Fibroblast of lung (primary cell): ENCODE measurements around the gene FLNC. TPM values are rescaled to one million over a fixed set of nuclear protein-coding genes. Genes with fewer than 3 reads are reported as not detected.

ENCODE experiments used
- DNase-seq, 2 donors: peaks; one replicate each; pipeline versions ENCODE4 v3.0.0 to v3.0.0-alpha.2; 2010; ENCODE audit warnings: low read depth in 2 of 2
- H2AFZ ChIP-seq: 2 replicates; pipeline ENCODE4 v1.5.1; 2012; ENCODE audit warnings: low read length, control low read depth, inconsistent platforms
- H3K27ac ChIP-seq: 2 replicates; pipeline ENCODE4 v1.5.1; 2011; ENCODE audit warnings: low read length, control low read depth; ENCODE audit not compliant: insufficient read depth
- H3K27me3 ChIP-seq: 2 replicates; pipeline ENCODE4 v1.5.1; 2011; ENCODE audit warnings: mild to moderate bottlenecking, low read length; ENCODE audit not compliant: control insufficient read depth, insufficient read depth
- H3K36me3 ChIP-seq: 2 replicates; pipeline ENCODE4 v1.5.1; 2011; ENCODE audit warnings: low read length; ENCODE audit not compliant: control insufficient read depth, insufficient read depth
- H3K4me1 ChIP-seq: 2 replicates; pipeline ENCODE4 v1.5.1; 2011; ENCODE audit warnings: low read length; ENCODE audit not compliant: control insufficient read depth, insufficient read depth; ENCODE audit errors: extremely low read depth
- H3K4me2 ChIP-seq: 2 replicates; pipeline ENCODE4 v1.5.1; 2011; ENCODE audit warnings: low read length, control low read depth; ENCODE audit not compliant: insufficient read depth; ENCODE audit errors: extremely low read depth
- H3K4me3 ChIP-seq, 4 experiments: fragments of 200-600 bp in 1 of 4; sonication (generic) in 1 of 4; replicated peaks in 1 of 4; 2 replicates each; pipeline ENCODE4 v1.5.1; 2011 to 2016; ENCODE audit warnings: low read length in 4 of 4, low read depth in 3 of 4, mild to moderate bottlenecking in 3 of 4, control low read depth in 2 of 4, inconsistent platforms in 1 of 4, mixed read lengths in 1 of 4; ENCODE audit not compliant: insufficient read depth in 1 of 4; ENCODE audit errors: control extremely low read depth in 1 of 4
- H3K79me2 ChIP-seq: 2 replicates; pipeline ENCODE4 v1.5.1; 2012; ENCODE audit warnings: mild to moderate bottlenecking, low read length, inconsistent platforms; ENCODE audit not compliant: control insufficient read depth, insufficient read depth
- H3K9ac ChIP-seq: 2 replicates; pipeline ENCODE4 v1.5.1; 2011; ENCODE audit warnings: mild to moderate bottlenecking, low read length, control low read depth; ENCODE audit not compliant: insufficient read depth
- H3K9me3 ChIP-seq: 2 replicates; pipeline ENCODE4 v1.5.1; 2012; ENCODE audit warnings: low read depth, low read length; ENCODE audit not compliant: control insufficient read depth, insufficient read depth
- H4K20me1 ChIP-seq: 2 replicates; pipeline ENCODE4 v1.5.1; 2011; ENCODE audit warnings: low read length; ENCODE audit not compliant: control insufficient read depth, insufficient read depth; ENCODE audit errors: extremely low read depth
- EZH2 ChIP-seq: IDR thresholded peaks from 2 replicates; pipeline ENCODE4 v1.5.1; 2012; ENCODE audit warnings: low read length, control low read depth, mild to moderate bottlenecking; ENCODE audit errors: missing control alignments
- polyA plus RNA-seq, 2 donors: library from polyadenylated mRNA; depleted of rRNA in 1 of 2; stranded (reverse) in 1 of 2; unstranded in 1 of 2; fragments of >200 nt; gene quantifications; 2 replicates each; pipeline ENCODE4 v1.2.1, GENCODE V29; 2011 to 2012; ENCODE audit warnings: missing spikeins in 1 of 2
- total RNA-seq: library from RNA; depleted of rRNA; stranded (reverse); fragments of >200 nt; gene quantifications from 2 replicates; pipeline ENCODE4 v1.2.1, GENCODE V29; 2014
- TF ChIP-seq, protein P1 (sequence below), 2 donors: IDR thresholded peaks in 1 of 2; conservative IDR thresholded peaks in 1 of 2; 1 replicate in 1 of 2; 2 replicates in 1 of 2; pipeline ENCODE4 v1.5.1; 2011 to 2012; ENCODE audit warnings: low read length in 2 of 2, control low read depth in 1 of 2, inconsistent platforms in 1 of 2, low read depth in 1 of 2, mild to moderate bottlenecking in 1 of 2

Gene FLNC
- total and polyA plus RNA-seq, 2 donors (not counting 1 experiment from before 2014, with no cell fraction given), result 29.3 to 191 TPM

DNA sequence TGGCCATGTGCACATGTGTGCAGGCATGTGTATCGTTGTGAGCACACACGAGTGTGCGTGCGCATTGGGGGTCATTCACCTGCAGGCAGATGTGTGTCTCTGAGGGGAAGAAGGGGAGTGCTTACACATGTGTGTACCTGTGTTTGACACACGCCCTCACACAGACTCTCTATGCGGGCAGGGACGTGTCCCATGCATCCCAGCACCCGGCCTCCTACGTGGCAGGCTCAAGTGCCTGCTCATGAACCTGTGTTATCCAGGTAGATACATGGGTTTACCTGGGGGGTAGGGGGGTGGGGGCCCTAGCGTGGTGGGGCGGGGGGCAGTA lies 61.7 kb downstream of the FLNC start:
- Histone ChIP-seq H3K27ac (no peak overlapping the region), H3K4me3 (no peak overlapping the region), H3K9ac (no peak overlapping the region), H3K4me1 (no peaks in the 10 kb centered on the region), H3K4me2 (no peak overlapping the region), H4K20me1 (no peaks in the 10 kb centered on the region), H3K27me3 (no peaks in the 10 kb centered on the region), H3K36me3 (no peaks in the 10 kb centered on the region), H2AFZ (no peak overlapping the region), H3K79me2 (no peaks in the 10 kb centered on the region), H3K9me3 (no peaks in the 10 kb centered on the region)
- TF ChIP-seq, protein P1, sequence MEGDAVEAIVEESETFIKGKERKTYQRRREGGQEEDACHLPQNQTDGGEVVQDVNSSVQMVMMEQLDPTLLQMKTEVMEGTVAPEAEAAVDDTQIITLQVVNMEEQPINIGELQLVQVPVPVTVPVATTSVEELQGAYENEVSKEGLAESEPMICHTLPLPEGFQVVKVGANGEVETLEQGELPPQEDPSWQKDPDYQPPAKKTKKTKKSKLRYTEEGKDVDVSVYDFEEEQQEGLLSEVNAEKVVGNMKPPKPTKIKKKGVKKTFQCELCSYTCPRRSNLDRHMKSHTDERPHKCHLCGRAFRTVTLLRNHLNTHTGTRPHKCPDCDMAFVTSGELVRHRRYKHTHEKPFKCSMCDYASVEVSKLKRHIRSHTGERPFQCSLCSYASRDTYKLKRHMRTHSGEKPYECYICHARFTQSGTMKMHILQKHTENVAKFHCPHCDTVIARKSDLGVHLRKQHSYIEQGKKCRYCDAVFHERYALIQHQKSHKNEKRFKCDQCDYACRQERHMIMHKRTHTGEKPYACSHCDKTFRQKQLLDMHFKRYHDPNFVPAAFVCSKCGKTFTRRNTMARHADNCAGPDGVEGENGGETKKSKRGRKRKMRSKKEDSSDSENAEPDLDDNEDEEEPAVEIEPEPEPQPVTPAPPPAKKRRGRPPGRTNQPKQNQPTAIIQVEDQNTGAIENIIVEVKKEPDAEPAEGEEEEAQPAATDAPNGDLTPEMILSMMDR (conservative IDR thresholded peaks at IDR 0.05 in 1 of 2, IDR thresholded peaks at IDR 0.05 in 1 of 2; ENCODE audit: low read depth in 1 of 2, low read length in 2 of 2), result no peak
- TF ChIP-seq EZH2, result no peak
- no peak for DNase-seq

DNA sequence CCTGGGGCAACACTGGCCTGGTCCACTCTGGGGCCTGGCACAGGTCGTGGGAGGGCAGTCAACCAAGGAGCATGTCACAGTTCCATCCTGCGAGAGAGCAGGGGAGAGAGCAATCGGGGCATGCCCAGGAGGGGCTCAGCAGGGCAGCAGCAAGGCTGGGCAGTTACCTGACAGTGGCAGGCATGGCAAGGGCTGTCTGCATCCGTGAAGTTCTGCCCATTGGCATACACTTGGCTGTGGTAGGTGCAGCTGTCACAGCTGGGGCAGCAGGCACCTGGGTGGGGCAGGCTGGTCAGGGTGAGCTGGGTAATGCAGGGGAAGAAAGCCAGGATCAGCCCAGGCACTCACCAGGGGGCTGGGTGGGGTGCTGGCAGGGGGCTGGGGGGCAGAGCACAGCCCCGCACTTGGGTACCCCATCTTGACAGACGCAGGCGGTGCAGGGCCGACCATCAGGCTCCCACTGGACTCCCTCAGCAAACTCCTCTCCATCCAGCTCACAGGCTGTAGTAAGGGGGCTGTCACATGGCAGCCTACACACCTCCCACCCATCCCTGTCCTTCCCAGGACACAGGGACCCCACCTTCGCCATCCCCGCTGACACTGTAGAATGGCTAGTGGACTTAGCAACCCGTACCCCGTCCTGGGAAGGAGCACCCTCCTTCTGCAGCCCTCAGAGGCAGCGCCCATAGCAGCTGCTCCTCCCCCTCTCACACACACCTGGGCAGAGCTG lies 62.5 kb downstream of the FLNC start:
- TF ChIP-seq EZH2, result no peak
- TF ChIP-seq, protein P1 (conservative IDR thresholded peaks at IDR 0.05 in 1 of 2, IDR thresholded peaks at IDR 0.05 in 1 of 2; ENCODE audit: low read depth in 1 of 2, low read length in 2 of 2), result no peak
- H3K27me3 ChIP-seq, result no peaks in the 10 kb centered on the region
- H3K27ac ChIP-seq, result no peak overlapping the region
- no peak overlapping the region for H3K4me2 ChIP-seq
- no peaks in the 10 kb centered on the region for H3K36me3 ChIP-seq
- H4K20me1 ChIP-seq, result no peaks in the 10 kb centered on the region
- no peaks in the 10 kb centered on the region for H3K79me2 ChIP-seq
- H3K9ac ChIP-seq, result no peak overlapping the region
- no peak overlapping the region for H2AFZ ChIP-seq
- H3K4me3 ChIP-seq, result no peak overlapping the region
- no peak for DNase-seq
- H3K4me1 ChIP-seq, result no peaks in the 10 kb centered on the region
- no peaks in the 10 kb centered on the region for H3K9me3 ChIP-seq

DNA sequence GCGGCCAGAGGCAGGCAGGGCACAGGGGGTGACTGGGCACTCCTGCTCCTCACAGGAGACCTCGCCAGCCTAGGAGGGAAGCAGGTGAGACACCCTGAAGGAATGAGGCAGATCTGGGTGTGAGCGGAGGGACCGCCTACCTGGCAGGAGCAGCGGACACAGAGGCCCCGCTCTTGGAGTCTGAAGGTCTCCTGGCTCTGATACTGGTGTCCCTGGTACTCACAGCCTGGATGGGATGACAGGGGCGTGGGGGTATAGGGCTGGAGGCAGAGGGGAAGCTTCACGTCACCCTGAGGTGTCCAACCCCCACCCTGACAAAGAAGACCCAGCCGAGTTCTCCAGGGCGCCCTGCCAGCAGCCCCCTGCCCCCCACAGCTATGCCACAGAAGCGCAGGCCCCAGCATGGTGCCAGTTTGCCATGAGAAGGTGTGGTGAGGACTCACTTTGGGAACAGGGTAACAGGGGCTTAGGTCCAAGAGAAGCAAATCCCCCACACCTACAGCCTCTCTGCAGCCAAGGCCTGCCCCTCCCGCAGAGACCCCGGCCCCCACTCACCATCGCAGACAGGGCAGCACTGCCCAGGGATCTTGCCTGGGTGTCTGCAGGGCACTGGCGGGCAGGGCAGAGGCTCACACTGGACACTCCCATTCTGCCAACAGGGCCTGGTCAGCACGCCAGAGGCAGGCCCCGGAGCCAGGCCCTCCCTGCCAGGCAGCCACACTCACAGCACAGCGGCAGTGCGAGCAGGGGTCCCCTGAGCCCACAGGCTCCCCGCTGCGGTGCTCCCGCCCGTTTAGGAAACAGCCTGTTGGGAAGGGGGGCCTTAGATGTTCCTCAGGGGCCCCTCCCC lies 63.3 kb downstream of the FLNC start:
- no peaks in the 10 kb centered on the region for H3K27me3 ChIP-seq
- no peaks in the 10 kb centered on the region for H3K36me3 ChIP-seq
- H3K9ac ChIP-seq, result no peak overlapping the region
- no peaks in the 10 kb centered on the region for H3K9me3 ChIP-seq
- TF ChIP-seq, protein P1 (conservative IDR thresholded peaks at IDR 0.05 in 1 of 2, IDR thresholded peaks at IDR 0.05 in 1 of 2; ENCODE audit: low read depth in 1 of 2, low read length in 2 of 2), result no peak
- no peak for TF ChIP-seq EZH2
- no peak overlapping the region for H3K4me3 ChIP-seq
- H3K4me2 ChIP-seq, result no peak overlapping the region
- no peaks in the 10 kb centered on the region for H3K4me1 ChIP-seq
- no peak overlapping the region for H3K27ac ChIP-seq
- no peak overlapping the region for H2AFZ ChIP-seq
- DNase-seq, result no peak
- no peaks in the 10 kb centered on the region for H4K20me1 ChIP-seq
- no peaks in the 10 kb centered on the region for H3K79me2 ChIP-seq
